NCI-H1105 treated with DMSO at 0.1 percent for 48 hours (cell line): ENCODE measurements around the gene SPATA2.
"Not testable (repeated sequence)": the region's sequence is repeated elsewhere in the genome, so short reads cannot be mapped to it uniquely, and the experiment has no call there.

Source experiments
- DNase-seq: peaks from one replicate; lab custom pipeline; 2025; lab: John Stamatoyannopoulos, UW

Gene SPATA2

GRCh38 chr20:49904440-49905214 lies 10.7 kb downstream of the SPATA2 start:
- DNase-seq: no peak

DNA sequence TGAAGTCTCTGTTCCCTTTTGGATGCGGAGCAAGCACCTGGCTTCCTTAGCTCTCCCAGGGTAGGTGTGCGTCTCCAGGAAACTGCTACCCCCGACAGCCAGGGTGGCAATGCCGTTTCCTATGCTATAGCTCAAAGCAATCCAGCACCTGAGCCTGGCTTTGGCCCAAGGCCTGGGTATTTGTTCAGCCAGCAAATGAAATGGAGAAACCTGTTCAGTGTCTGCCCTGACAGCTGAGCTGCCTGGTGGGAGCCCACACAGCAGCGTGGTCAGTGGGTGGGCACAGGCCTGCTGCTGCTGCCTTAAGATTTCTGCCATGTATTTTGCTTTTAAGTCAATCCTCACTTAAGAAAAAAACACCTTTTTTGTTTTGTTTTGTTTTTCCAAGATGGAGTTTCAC lies 13.7 kb downstream of the SPATA2 start:
- no peak for DNase-seq

- DNase-seq: no peak
These were observed 15.6 kb downstream of the SPATA2 start for GRCh38 chr20:49899541-49900383.

DNA sequence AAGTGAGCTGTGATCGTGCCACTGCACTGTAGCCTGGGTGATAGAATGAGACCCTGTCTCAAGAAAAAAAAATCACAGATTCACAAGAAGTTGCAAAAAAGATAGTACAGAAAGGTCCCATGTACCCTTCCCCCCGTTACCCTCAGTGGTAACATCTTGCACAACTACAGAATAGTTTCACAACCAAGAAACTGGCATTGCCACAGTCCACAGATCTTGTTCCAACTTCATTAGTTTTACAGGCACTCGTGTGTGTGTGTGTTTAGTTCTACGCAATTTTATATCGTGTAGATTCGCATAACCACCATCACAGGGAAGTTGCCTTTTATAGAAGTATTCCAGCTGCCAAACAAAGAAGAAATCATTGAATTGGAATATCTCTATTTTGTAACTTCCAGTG lies 19.1 kb downstream of the SPATA2 start:
- DNase-seq: no peak

- DNase-seq: not testable (repeated sequence)
These were observed 19.7 kb downstream of the SPATA2 start for GRCh38 chr20:49895474-49896093.

DNA sequence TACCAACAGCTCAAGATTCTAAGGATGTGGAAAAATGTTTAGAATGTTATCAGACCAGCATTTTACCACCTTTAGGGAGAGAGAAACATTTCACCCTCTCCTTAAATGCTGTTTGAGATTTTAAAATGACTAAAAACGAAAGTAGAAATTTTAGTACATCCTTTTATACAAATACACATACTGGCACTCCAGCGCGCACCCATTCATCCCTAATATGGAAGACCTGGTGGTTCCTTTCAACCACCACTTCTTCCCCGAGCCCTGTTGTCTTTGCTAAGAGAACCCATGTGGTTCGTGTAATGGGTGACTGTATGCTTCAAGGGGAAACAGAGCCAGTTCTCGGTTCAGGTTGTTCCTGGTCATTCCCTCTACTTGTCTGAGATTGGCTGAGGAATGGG lies 21.3 kb downstream of the SPATA2 start:
- DNase-seq: no peak

DNA sequence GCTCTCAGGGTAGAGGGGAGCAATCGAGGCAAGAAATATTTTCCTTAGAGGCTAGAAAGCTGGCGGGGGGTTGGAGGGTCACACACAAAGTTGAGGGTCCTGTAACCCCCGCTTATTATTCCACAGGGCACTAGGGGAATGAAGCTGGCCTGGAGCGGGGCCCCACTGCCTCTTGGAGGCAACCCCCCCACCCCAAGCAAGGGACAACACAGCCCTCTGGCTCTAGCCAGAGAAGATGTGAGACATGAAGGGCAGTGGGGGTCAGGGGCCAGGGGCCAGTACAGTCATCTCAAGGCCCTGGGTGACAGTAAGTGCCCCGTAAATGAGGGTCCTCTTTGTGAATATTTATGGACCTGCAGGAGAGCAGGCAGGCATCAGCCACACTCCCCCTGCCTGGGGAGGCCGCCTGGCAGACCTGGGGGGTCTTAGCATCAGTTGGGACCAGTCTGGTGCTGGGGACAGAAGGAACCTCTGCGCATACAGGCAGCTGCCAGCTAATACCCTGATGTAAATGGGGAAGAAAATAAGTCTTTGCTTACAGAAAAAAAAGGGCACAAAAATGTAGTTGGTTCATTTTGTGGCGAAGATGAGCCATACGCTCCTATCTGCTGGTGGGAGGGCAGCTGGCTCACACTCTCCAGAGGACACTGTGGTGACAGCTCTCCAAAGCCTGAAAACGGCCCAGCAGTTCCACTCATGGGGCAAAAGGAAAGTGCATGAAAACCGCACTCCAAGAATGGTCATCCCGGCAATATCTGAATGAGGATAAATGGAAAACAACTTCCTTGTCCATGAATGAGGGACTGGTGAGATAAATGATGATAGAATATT lies 21.9 kb downstream of the SPATA2 start:
- DNase-seq: no peak

DNA sequence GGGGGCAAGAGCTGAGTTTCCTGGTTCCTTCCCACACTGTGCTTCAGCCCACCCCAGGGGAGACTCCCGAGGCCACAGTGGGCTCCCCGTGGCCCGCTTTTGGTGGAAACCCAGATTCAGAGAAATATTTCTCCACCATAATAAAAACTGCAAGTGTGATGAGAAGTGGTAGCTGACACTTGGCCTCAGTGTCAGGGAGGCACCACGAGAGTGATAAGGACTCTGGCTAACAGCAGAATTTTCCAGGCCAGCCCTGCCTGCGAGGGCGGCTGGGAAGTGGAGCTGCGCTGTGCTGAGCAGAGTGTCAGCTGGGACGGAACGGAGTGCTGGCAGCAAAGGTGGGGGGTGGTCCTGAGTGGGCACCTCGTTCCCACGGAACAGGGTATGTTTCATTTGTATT lies 22.5 kb downstream of the SPATA2 start:
- no peak for DNase-seq

GRCh38 chr20:49892260-49892659 lies 23.1 kb downstream of the SPATA2 start:
- no peak for DNase-seq

- no peak for DNase-seq
These were observed 23.7 kb downstream of the SPATA2 start for GRCh38 chr20:49891476-49892110.

GRCh38 chr20:49890471-49891361 lies 24.6 kb downstream of the SPATA2 start:
- no peak for DNase-seq

DNA sequence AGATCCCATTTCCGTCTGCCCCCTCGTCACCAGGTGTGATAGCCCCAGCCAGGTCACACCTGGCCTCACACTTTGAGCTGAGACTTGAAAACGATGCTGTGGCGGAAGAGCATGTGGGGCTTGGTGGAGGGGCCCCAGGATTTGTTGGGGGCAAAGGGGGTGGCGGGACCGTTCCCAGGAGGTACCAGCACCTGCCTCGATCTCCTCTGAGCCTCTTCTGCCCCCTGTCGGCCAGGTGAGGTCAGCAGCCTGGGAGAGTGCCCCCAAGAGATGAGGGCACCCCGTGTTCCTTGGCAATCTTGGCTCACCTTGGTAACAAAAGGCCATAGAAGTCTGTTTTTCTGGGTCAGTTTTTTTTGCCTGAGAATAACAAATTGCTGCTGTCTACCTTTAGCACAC lies 25.4 kb downstream of the SPATA2 start:
- no peak for DNase-seq

DNA sequence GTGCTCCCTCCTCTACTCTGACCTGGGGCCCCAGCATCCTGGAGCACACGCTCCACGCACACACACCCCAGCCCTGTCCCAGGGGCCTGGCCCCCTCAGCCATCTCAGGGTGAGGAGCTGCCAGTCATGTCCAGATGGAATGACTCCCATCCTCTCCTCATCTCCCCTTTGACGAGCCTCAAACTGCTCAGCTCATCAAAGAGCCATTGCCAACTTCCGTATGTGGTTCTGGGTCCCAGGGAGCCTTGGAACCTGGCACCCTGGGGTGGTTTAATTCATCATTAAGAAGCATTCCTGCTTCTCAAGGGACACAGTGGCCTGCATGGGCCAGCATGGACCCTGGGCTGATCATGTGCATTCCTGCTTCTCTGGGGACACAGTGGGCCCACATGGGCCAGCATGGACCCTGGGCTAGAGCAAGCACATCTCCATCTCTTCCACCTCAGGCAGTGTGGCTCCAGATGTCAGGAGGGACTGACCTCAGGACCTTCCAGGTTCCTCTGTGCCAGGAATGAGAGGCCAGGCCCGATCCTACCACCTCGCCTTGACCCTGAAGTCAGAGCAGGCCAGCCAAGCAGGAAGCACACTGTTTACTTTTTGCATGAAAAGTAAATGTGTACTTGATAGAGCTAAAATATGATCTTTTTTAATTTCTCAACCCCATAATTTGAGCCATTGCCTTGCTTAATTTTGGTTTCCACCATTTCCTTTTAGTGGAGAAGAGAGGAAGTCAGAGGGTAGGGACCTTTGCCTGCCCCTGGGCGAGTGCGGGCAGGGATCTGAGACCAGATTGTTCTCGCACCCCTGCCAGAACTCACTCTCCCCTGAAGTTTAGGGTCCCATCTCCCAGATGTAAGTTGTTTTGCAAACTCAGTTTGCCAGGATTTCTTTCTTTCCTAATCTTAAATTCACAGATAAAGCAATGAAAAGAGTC lies 26.1 kb downstream of the SPATA2 start:
- DNase-seq: no peak

- peak; percentile 46 for DNase-seq
These were observed 26.9 kb downstream of the SPATA2 start for GRCh38 chr20:49888212-49889000.

DNA sequence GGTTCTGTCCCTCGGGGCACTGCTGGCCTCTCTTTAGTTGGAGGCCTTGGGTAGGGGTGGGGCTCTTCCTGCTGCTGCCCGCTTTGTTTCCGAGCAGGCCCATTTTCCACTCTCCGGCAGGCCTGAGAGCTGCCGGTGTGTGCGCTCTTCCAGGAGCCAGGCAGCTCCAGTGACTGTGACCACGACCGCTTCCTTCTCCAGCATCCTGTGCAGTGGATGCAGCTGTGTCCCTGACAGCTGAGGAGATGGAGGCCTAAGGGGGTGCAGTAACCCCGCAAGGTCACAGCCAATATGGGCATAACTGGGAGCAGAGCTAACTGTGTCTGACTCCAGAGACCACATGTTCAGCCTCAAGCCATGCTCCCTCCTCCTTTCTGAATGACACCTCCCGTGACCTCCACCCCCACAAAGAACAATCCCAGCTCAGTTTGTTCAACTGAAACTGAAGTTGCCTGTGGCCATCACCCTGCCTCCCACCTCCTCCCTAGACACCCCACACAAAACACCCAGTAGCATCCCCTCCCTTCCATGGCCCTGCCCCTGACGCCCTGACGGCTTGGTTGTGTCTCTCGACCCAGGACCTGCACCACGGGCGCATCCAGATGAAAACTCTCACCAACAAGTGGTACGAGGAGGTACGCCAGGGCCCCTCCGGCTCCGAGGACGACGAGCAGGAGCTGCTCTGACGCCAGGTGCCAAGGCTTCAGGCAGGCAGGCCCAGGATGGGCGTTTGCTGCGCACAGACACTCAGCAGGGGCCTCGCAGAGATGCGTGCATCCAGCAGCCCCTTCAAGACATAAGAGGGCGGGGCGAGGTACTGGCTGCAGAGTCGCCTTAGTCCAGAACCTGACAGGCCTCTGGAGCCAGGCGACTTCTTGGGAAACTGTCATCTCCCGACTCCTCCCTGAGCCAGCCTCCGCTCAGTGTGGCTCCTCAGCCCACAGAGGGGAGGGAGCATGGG lies 27.8 kb downstream of the SPATA2 start:
- no peak for DNase-seq

GRCh38 chr20:49886571-49887213 lies 28.6 kb downstream of the SPATA2 start:
- DNase-seq: no peak
